Activated CD8-positive, alpha-beta memory T cell treated with anti-CD3 and anti-CD28 coated beads, Interleukin-2, amount 50 U/mL, for 24 hours (primary cell): ENCODE results near the gene NCAPG.

Source experiments
- DNase-seq: peaks from one replicate; pipeline ENCODE4 v3.0.0-alpha.2; 2020; ENCODE audit errors: extremely low read depth

Gene NCAPG

GRCh38 chr4:17876943-17877342 is 66.2 kb downstream of the NCAPG start:
- no peak for DNase-seq

GRCh38 chr4:17877661-17878060 is 66.9 kb downstream of the NCAPG start:
- no peak for DNase-seq

- no peak for DNase-seq
Measured at GRCh38 chr4:17884063-17884462, 73.3 kb downstream of the NCAPG start.

- DNase-seq: no peak
Measured at GRCh38 chr4:17884511-17884910, 73.7 kb downstream of the NCAPG start.

GRCh38 chr4:17889692-17890091 is 78.9 kb downstream of the NCAPG start:
- DNase-seq: no peak

- no peak for DNase-seq
Measured at GRCh38 chr4:17894421-17894820, 83.6 kb downstream of the NCAPG start.
